T-helper 1 cell treated with Interleukin-12 subunit alpha and Interleukin-12 subunit beta and Interleukin-4 antibody, amounts not matched to agents 30 μg/mL and 1 μg/mL, for 36 hours (primary cell): ENCODE results near the gene CRYGD.

Experiments used
- H3K27ac Mint-ChIP-seq: one replicate; pipeline ENCODE4 v1.8.0; 2021; ENCODE audit warnings: mild to moderate bottlenecking, mixed read lengths
- H3K27me3 Mint-ChIP-seq: one replicate; pipeline ENCODE4 v1.8.0; 2021; ENCODE audit warnings: low read depth, mixed read lengths
- H3K36me3 Mint-ChIP-seq: one replicate; pipeline ENCODE4 v1.8.0; 2021; ENCODE audit warnings: low read depth, mixed read lengths
- H3K4me1 Mint-ChIP-seq: one replicate; pipeline ENCODE4 v1.8.0; 2021; ENCODE audit warnings: low read depth, mixed read lengths
- H3K4me3 Mint-ChIP-seq: one replicate; pipeline ENCODE4 v1.8.0; 2021; ENCODE audit warnings: mild to moderate bottlenecking, moderate library complexity, mixed read lengths
- H3K9me3 Mint-ChIP-seq: one replicate; pipeline ENCODE4 v1.8.0; 2021; ENCODE audit warnings: mixed read lengths

CRYGD gene

GRCh38 chr2:208077276-208077675 lies 47.0 kb downstream of the CRYGD start:
- H3K4me3 Mint-ChIP-seq: no peak overlapping the region
- peaks cover 17% of the 10 kb centered on the region for H3K27me3 Mint-ChIP-seq
- H3K9me3 Mint-ChIP-seq: no peaks in the 10 kb centered on the region
- H3K27ac Mint-ChIP-seq: no peak overlapping the region
- H3K4me1 Mint-ChIP-seq: no peaks in the 10 kb centered on the region
- no peaks in the 10 kb centered on the region for H3K36me3 Mint-ChIP-seq

GRCh38 chr2:208074610-208075356 lies 49.5 kb downstream of the CRYGD start:
- Mint-ChIP-seq H3K36me3 (no peaks in the 10 kb centered on the region), H3K4me3 (no peak overlapping the region), H3K9me3 (no peaks in the 10 kb centered on the region), H3K27ac (no peak overlapping the region), H3K27me3 (peaks cover 10% of the 10 kb centered on the region), H3K4me1 (no peaks in the 10 kb centered on the region)

- H3K4me1 Mint-ChIP-seq: no peaks in the 10 kb centered on the region
- H3K27ac Mint-ChIP-seq: no peak overlapping the region
- H3K27me3 Mint-ChIP-seq: peaks cover 5% of the 10 kb centered on the region
- no peaks in the 10 kb centered on the region for H3K36me3 Mint-ChIP-seq
- no peaks in the 10 kb centered on the region for H3K9me3 Mint-ChIP-seq
- H3K4me3 Mint-ChIP-seq: no peak overlapping the region
Observed at GRCh38 chr2:208072250-208072892, 52.0 kb downstream of the CRYGD start.
